Hepatocyte (in vitro differentiated cells): ENCODE data around the gene SMIM38. TPM values are rescaled to one million over a fixed set of nuclear protein-coding genes. Genes with fewer than 3 reads are reported as not detected.
A peak's percentile ranks its signal among the peaks of the same experiment; 100 is the strongest.

Source experiments
- DNase-seq: peaks from one replicate; pipeline ENCODE4 v3.0.0-alpha.2; 2016; ENCODE audit warnings: low spot score
- H2AFZ ChIP-seq: fragments of 200-600 bp; sonication (generic); 2 replicates; pipeline ENCODE4 v1.6.0; 2016; ENCODE audit warnings: antibody characterized with exemption, mild to moderate bottlenecking
- H3K27ac ChIP-seq: fragments of 200-600 bp; sonication (generic); 2 replicates; pipeline ENCODE4 v1.5.1; 2016; ENCODE audit warnings: mild to moderate bottlenecking
- H3K27me3 ChIP-seq: fragments of 200-600 bp; sonication (generic); 2 replicates; pipeline ENCODE4 v1.6.1; 2016
- H3K36me3 ChIP-seq: fragments of 200-600 bp; sonication (generic); replicated peaks from 2 replicates; pipeline ENCODE4 v1.5.1; 2016; ENCODE audit warnings: low read depth; ENCODE audit not compliant: insufficient read depth
- H3K4me1 ChIP-seq: fragments of 200-600 bp; sonication (generic); 2 replicates; pipeline ENCODE4 v1.5.1; 2016; ENCODE audit warnings: mild to moderate bottlenecking, moderate library complexity; ENCODE audit not compliant: insufficient read depth
- H3K4me2 ChIP-seq: fragments of 200-600 bp; sonication (generic); 2 replicates; pipeline ENCODE4 v1.6.0; 2016
- H3K4me3 ChIP-seq: fragments of 200-600 bp; sonication (generic); 2 replicates; pipeline ENCODE4 v1.5.1; 2016; ENCODE audit warnings: mild to moderate bottlenecking
- H3K79me2 ChIP-seq: fragments of 200-600 bp; sonication (generic); 2 replicates; pipeline ENCODE4 v1.6.0; 2017; ENCODE audit warnings: mild to moderate bottlenecking
- H3K9me2 ChIP-seq: fragments of 200-600 bp; sonication (generic); replicated peaks from 2 replicates; pipeline ENCODE4 v1.6.0; 2017; ENCODE audit warnings: mild to moderate bottlenecking; ENCODE audit not compliant: insufficient read depth
- H3K9me3 ChIP-seq: fragments of 200-600 bp; sonication (generic); 2 replicates; pipeline ENCODE4 v1.5.1; 2016; ENCODE audit warnings: low read depth, mild to moderate bottlenecking
- H4K20me1 ChIP-seq: fragments of 200-600 bp; sonication (generic); 2 replicates; pipeline ENCODE4 v1.6.0; 2016; ENCODE audit warnings: mild to moderate bottlenecking; ENCODE audit not compliant: insufficient read depth, poor library complexity, severe bottlenecking
- EZH2 ChIP-seq: fragments of 200-600 bp; sonication (generic); IDR thresholded peaks from 2 replicates; pipeline ENCODE4 v1.6.1; 2016; ENCODE audit warnings: antibody characterized with exemption, mild to moderate bottlenecking, borderline replicate concordance
- EZH2phosphoT487 ChIP-seq: fragments of 200-600 bp; sonication (generic); IDR thresholded peaks from one replicate; pipeline ENCODE4 v1.6.1; 2018; ENCODE audit warnings: antibody characterized with exemption, mild to moderate bottlenecking, low read depth, moderate library complexity; ENCODE audit not compliant: unreplicated experiment, severe bottlenecking
- WGBS: methylation state at CpG from one replicate; pipeline ENCODE4 v1.1.6; 2016; ENCODE audit warnings: low lambda C conversion rate; ENCODE audit errors: missing lambda C conversion rate; 5-methylcytosine and 5-hydroxymethylcytosine counted together
- polyA plus RNA-seq: library from polyadenylated mRNA; unstranded; fragments of >200 nt; fragmentation: Nextera tagmentation; extraction: Ambion mirVana; gene quantifications from 2 replicates; pipeline ENCODE4 v1.2.1, GENCODE V29; 2016
- total RNA-seq: library from RNA; depleted of rRNA; stranded (reverse); fragments of >200 nt; gene quantifications from 2 replicates; pipeline ENCODE4 v1.2.3, GENCODE V29; 2014
- TF ChIP-seq, protein P1 (sequence below): fragments of 200-600 bp; sonication (generic); IDR thresholded peaks from 2 replicates; pipeline ENCODE4 v1.5.1; 2016; ENCODE audit warnings: antibody characterized with exemption, mild to moderate bottlenecking; ENCODE audit not compliant: poor library complexity

Gene SMIM38
- total and polyA plus RNA-seq, 2 experiments from 2014 or later, result 0.64 to 0.70 TPM

DNA sequence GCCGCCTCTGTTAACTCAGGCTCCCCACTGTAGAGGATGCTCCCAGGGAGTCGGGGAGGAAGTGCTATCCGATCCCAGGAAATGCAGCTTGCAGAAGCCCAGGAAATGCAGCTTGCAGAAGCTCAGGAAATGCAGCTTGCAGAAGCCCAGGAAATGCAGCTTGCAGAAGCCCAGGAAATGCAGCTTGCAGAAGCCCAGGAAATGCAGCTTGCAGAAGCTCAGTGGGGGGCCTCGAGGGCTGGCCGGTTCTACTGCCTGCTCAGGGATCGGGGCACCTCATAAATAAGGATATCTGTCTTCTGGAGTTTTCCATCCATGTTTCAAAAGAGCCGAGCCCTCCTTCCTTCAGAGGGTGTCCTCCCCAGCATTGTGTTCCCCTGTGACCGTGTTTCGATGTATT lies 25.1 kb upstream of the SMIM38 start:
- no peaks in the 10 kb centered on the region for H3K9me2 ChIP-seq
- TF ChIP-seq EZH2phosphoT487 (no peak), EZH2 (no peak)
- TF ChIP-seq, protein P1, sequence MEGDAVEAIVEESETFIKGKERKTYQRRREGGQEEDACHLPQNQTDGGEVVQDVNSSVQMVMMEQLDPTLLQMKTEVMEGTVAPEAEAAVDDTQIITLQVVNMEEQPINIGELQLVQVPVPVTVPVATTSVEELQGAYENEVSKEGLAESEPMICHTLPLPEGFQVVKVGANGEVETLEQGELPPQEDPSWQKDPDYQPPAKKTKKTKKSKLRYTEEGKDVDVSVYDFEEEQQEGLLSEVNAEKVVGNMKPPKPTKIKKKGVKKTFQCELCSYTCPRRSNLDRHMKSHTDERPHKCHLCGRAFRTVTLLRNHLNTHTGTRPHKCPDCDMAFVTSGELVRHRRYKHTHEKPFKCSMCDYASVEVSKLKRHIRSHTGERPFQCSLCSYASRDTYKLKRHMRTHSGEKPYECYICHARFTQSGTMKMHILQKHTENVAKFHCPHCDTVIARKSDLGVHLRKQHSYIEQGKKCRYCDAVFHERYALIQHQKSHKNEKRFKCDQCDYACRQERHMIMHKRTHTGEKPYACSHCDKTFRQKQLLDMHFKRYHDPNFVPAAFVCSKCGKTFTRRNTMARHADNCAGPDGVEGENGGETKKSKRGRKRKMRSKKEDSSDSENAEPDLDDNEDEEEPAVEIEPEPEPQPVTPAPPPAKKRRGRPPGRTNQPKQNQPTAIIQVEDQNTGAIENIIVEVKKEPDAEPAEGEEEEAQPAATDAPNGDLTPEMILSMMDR, result no peak
- no peaks in the 10 kb centered on the region for H3K4me1 ChIP-seq
- H4K20me1 ChIP-seq, result no peaks in the 10 kb centered on the region
- H3K36me3 ChIP-seq, result no peaks in the 10 kb centered on the region
- 60% methylated on average over 9 of the region's 9 CpGs for WGBS
- H3K9me3 ChIP-seq, result peaks cover 5% of the 10 kb centered on the region
- no peak overlapping the region for H3K4me3 ChIP-seq
- DNase-seq, result no peak
- no peaks in the 10 kb centered on the region for H3K79me2 ChIP-seq
- H3K4me2 ChIP-seq, result no peak overlapping the region
- no peaks in the 10 kb centered on the region for H3K27me3 ChIP-seq
- H2AFZ ChIP-seq, result no peak overlapping the region
- no peak overlapping the region for H3K27ac ChIP-seq

DNA sequence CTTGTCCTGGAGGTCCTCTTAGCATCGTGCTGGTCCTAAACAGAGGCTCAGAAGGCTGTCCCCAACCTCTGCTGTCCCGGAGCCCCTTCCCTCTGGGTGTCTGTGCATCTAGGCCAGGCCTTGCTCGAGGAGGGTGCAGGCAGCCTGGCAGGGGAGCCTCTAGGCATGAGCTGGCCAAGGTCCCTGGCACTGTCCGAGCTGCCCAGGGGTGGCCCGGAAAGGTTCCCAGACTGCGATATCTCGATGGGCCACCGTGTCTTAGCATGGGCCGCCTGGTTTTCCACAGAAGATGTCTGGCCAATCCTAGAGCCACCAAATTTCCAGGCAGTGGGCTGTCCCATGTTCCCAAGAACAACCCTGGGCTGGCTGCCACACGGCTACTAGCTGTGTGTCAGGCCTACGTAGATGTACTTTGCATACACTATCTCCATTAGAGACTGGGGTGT lies 24.6 kb upstream of the SMIM38 start:
- H3K36me3 ChIP-seq, result no peaks in the 10 kb centered on the region
- H3K27ac ChIP-seq, result no peak overlapping the region
- H3K4me3 ChIP-seq, result no peak overlapping the region
- H3K79me2 ChIP-seq, result no peaks in the 10 kb centered on the region
- 87% methylated on average over 11 of the region's 11 CpGs for WGBS
- no peaks in the 10 kb centered on the region for H3K9me2 ChIP-seq
- no peak overlapping the region for H2AFZ ChIP-seq
- no peaks in the 10 kb centered on the region for H3K4me1 ChIP-seq
- no peak for DNase-seq
- no peaks in the 10 kb centered on the region for H3K27me3 ChIP-seq
- no peaks in the 10 kb centered on the region for H4K20me1 ChIP-seq
- TF ChIP-seq, protein P1, result no peak
- H3K4me2 ChIP-seq, result no peak overlapping the region
- H3K9me3 ChIP-seq, result peaks cover 5% of the 10 kb centered on the region

DNA sequence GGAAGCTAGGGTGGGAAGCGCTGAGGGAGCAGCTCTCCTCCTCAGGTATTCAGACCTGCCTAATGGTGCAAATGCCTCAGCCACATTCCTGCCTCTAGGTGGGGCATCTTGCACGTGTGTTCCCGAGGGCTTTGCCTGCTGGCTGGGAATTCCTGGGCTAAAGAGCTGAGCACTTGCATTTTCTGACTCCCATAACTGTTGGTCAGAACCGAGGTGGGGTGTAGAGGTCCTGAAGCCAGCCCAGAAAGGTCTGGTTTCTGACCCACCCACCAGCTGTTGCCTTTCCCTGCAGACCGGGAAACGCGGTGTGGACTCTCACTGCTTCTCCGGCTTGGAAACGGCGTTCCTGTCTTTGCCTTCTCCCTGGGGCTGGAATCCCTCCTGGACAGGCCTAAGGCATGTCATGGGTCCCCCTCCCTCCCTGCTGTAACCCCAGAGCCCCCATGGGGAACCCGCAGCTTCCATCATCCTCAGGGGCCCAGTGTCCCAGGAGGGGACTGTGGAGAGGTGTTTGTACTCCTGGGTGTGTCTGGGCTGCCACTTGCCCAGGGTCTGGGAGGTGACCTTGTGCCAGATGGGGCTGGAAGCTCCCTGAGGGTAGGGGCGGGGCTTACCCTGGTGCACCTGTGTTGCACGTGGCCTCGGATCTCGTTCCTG lies 24.0 kb upstream of the SMIM38 start:
- TF ChIP-seq, protein P1, result peak; percentile 88
- TF ChIP-seq EZH2phosphoT487, result no peak
- 48% methylated on average over 14 of the region's 15 CpGs for WGBS
- H3K9me2 ChIP-seq, result no peaks in the 10 kb centered on the region
- no peaks in the 10 kb centered on the region for H3K27me3 ChIP-seq
- no peak overlapping the region for H3K4me3 ChIP-seq
- H3K79me2 ChIP-seq, result no peaks in the 10 kb centered on the region
- no peak overlapping the region for H3K4me2 ChIP-seq
- no peaks in the 10 kb centered on the region for H3K4me1 ChIP-seq
- no peaks in the 10 kb centered on the region for H4K20me1 ChIP-seq
- H3K27ac ChIP-seq, result no peak overlapping the region
- peaks cover 5% of the 10 kb centered on the region for H3K9me3 ChIP-seq
- DNase-seq, result peak; percentile 91
- no peaks in the 10 kb centered on the region for H3K36me3 ChIP-seq
- H2AFZ ChIP-seq, result no peak overlapping the region

DNA sequence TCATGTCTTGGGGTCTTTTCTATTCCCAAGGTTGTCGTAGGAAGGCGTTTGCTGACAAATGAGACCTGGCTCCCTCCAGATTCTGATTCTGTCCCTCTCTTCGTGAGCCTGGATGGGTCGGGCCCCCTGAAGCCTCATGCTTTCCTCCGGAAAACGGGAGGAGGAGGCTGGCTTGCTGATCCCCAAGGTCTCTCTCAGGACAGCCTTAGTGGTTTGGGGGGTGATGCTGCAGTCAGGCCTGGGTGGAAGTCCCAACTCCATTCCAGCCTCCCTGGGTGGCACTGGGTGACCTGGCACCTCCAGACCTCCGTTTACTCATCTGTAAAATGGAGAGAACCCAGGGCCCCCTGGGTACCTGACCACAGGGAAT lies 23.4 kb upstream of the SMIM38 start:
- no peaks in the 10 kb centered on the region for H3K79me2 ChIP-seq
- no peaks in the 10 kb centered on the region for H4K20me1 ChIP-seq
- peaks cover 5% of the 10 kb centered on the region for H3K9me3 ChIP-seq
- no peak overlapping the region for H3K4me2 ChIP-seq
- H3K36me3 ChIP-seq, result no peaks in the 10 kb centered on the region
- no peak overlapping the region for H3K4me3 ChIP-seq
- WGBS, result 88% methylated on average over 7 of the region's 7 CpGs
- TF ChIP-seq EZH2phosphoT487 (no peak), EZH2 (no peak)
- TF ChIP-seq, protein P1, result no peak
- H2AFZ ChIP-seq, result no peak overlapping the region
- no peaks in the 10 kb centered on the region for H3K9me2 ChIP-seq
- no peak overlapping the region for H3K27ac ChIP-seq
- no peak for DNase-seq
- no peaks in the 10 kb centered on the region for H3K27me3 ChIP-seq
- H3K4me1 ChIP-seq, result no peaks in the 10 kb centered on the region
